PC-3 (cell line): ENCODE results near the gene BCAT1. TPM values are rescaled to one million over a fixed set of nuclear protein-coding genes. Genes with fewer than 3 reads are reported as not detected.

Experiments used
- ATAC-seq: fragments of 200-7000 bp; cut with Tn5 transposase; 2 replicates; pipeline ENCODE4 v1.9.1; 2020; ENCODE audit warnings: mild to moderate bottlenecking, moderate library complexity
- BruUV-seq: library from RNA; stranded (reverse); fragments of 400-500 nt; replicated peaks from 2 replicates; lab custom pipeline; 2021; lab: Mats Ljungman, UMichigan
- CTCF ChIA-PET: fragments of 300-600 bp; sonication (Branson Sonifier 250); formaldehyde crosslinking; loops from one replicate; lab custom pipeline; 2022; ENCODE audit warnings: antibody characterized with exemption; lab: Charles Lee
- POLR2A ChIA-PET: fragments of 300-600 bp; sonication (Branson Sonifier 250); formaldehyde crosslinking; loops from one replicate; lab custom pipeline; 2022; ENCODE audit warnings: antibody characterized with exemption; ENCODE audit not compliant: unreplicated experiment; lab: Charles Lee
- DNase-seq: peaks from one replicate; pipeline ENCODE4 v3.0.0-alpha.2; 2015
- H2AFZ ChIP-seq: fragments of 300-600 bp; sonication (generic); 2 replicates; pipeline ENCODE4 v1.6.0; 2016; ENCODE audit warnings: antibody characterized with exemption, low read length
- H3F3A ChIP-seq: fragments of 300-600 bp; sonication (generic); one replicate; pipeline ENCODE4 v1.6.0; 2017; ENCODE audit warnings: antibody characterized with exemption, low read length, control low read depth, mild to moderate bottlenecking; ENCODE audit not compliant: unreplicated experiment
- H3K27ac ChIP-seq: fragments of 300-600 bp; sonication (generic); 2 replicates; pipeline ENCODE4 v1.5.1; 2016; ENCODE audit warnings: mild to moderate bottlenecking, low read length
- H3K27me3 ChIP-seq: fragments of 300-600 bp; sonication (generic); 2 replicates; pipeline ENCODE4 v1.6.1; 2016; ENCODE audit warnings: low read length, mixed read lengths
- H3K36me3 ChIP-seq: fragments of 300-600 bp; sonication (generic); 2 replicates; pipeline ENCODE4 v1.6.1; 2016; ENCODE audit warnings: low read depth, mixed run types, low read length, mixed read lengths
- H3K4me1 ChIP-seq: fragments of 300-600 bp; sonication (generic); 2 replicates; pipeline ENCODE4 v1.5.1; 2016; ENCODE audit warnings: low read length; ENCODE audit not compliant: insufficient read depth
- H3K4me2 ChIP-seq: fragments of 300-600 bp; sonication (generic); 2 replicates; pipeline ENCODE4 v1.6.0; 2016; ENCODE audit warnings: low read length
- H3K4me3 ChIP-seq: fragments of 300-600 bp; sonication (generic); 2 replicates; pipeline ENCODE4 v1.5.1; 2016; ENCODE audit warnings: mild to moderate bottlenecking, low read length, mixed read lengths
- H3K79me2 ChIP-seq: fragments of 300-600 bp; sonication (generic); 2 replicates; pipeline ENCODE4 v1.6.1; 2017; ENCODE audit warnings: low read length, mixed read lengths
- H3K9ac ChIP-seq: fragments of 300-600 bp; sonication (generic); 2 replicates; pipeline ENCODE4 v1.6.0; 2016; ENCODE audit warnings: mild to moderate bottlenecking, low read length
- H3K9me2 ChIP-seq: fragments of 300-600 bp; sonication (generic); replicated peaks from 2 replicates; pipeline ENCODE4 v1.6.1; 2016; ENCODE audit warnings: mixed run types, low read length, mixed read lengths
- H3K9me3 ChIP-seq: fragments of 300-600 bp; sonication (generic); 2 replicates; pipeline ENCODE4 v1.6.1; 2016; ENCODE audit warnings: low read length, mixed read lengths
- H4K20me1 ChIP-seq: fragments of 300-600 bp; sonication (generic); 2 replicates; pipeline ENCODE4 v1.6.1; 2016; ENCODE audit warnings: low read length, mixed read lengths
- EZH2 ChIP-seq: fragments of 300-600 bp; sonication (generic); IDR thresholded peaks from one replicate; pipeline ENCODE4 v1.6.1; 2017; ENCODE audit warnings: antibody characterized with exemption, mild to moderate bottlenecking, low read length; ENCODE audit not compliant: unreplicated experiment
- EZH2phosphoT487 ChIP-seq: fragments of 300-600 bp; sonication (generic); IDR thresholded peaks from 2 replicates; pipeline ENCODE4 v1.6.1; 2018; ENCODE audit warnings: mild to moderate bottlenecking, antibody characterized with exemption, low read length, borderline replicate concordance
- intact Hi-C: fragments of 100-400 bp; cut with micrococcal nuclease; formaldehyde crosslinking; loops from 2 replicates; pipeline ENCODE4 v1.9.0; 2023
- total RNA-seq: library from RNA; depleted of rRNA; stranded (reverse); fragments of >200 nt; gene quantifications from 2 replicates; pipeline ENCODE4 v1.2.3, GENCODE V29; 2014
- TF ChIP-seq, protein P1 (sequence below): fragments of 300-600 bp; sonication (generic); conservative IDR thresholded peaks from 2 replicates; pipeline ENCODE4 v1.5.1; 2017; ENCODE audit warnings: antibody characterized with exemption, low read depth, mild to moderate bottlenecking, low read length

BCAT1 gene
- total RNA-seq, 1 experiment from 2014 or later, result not detected

DNA sequence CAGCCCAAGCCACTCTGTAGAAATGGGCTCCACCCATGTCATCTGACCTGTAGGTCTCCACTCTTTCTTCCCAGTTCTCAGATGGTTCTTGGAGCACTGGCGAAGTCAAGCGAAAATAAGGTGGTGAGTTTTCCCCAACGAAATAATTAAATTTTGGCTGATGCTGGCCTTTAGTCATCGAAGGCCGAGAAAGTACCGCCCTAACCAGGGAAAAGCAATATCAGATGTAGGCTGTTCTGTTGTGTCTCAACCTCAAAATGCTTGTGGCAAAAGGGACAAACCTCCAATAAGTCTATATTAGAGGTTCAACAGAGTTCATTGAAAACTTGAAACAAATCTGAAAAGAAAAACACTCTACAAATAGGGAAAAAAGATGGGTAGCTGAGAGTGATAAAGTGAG lies 48.6 kb upstream of the BCAT1 start:
- Histone ChIP-seq H3K79me2 (no peaks in the 10 kb centered on the region), H3K4me3 (no peak overlapping the region), H3K9me3 (no peaks in the 10 kb centered on the region), H3K4me1 (no peaks in the 10 kb centered on the region), H4K20me1 (no peaks in the 10 kb centered on the region), H3K4me2 (no peak overlapping the region), H3K36me3 (no peaks in the 10 kb centered on the region), H3K27me3 (peaks cover 20% of the 10 kb centered on the region), H2AFZ (no peak overlapping the region), H3K27ac (no peak overlapping the region), H3K9me2 (no peaks in the 10 kb centered on the region), H3F3A (no peaks in the 10 kb centered on the region), H3K9ac (no peak overlapping the region)
- ATAC-seq, result no peak
- BruUV-seq, result no TSS peak
- intact Hi-C loops, result no loop called here
- ChIA-PET CTCF (no interaction called here), POLR2A (no interaction called here)
- TF ChIP-seq EZH2, result no peak
- TF ChIP-seq, protein P1, sequence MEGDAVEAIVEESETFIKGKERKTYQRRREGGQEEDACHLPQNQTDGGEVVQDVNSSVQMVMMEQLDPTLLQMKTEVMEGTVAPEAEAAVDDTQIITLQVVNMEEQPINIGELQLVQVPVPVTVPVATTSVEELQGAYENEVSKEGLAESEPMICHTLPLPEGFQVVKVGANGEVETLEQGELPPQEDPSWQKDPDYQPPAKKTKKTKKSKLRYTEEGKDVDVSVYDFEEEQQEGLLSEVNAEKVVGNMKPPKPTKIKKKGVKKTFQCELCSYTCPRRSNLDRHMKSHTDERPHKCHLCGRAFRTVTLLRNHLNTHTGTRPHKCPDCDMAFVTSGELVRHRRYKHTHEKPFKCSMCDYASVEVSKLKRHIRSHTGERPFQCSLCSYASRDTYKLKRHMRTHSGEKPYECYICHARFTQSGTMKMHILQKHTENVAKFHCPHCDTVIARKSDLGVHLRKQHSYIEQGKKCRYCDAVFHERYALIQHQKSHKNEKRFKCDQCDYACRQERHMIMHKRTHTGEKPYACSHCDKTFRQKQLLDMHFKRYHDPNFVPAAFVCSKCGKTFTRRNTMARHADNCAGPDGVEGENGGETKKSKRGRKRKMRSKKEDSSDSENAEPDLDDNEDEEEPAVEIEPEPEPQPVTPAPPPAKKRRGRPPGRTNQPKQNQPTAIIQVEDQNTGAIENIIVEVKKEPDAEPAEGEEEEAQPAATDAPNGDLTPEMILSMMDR, result no peak
- no peak for TF ChIP-seq EZH2phosphoT487
- no peak for DNase-seq

DNA sequence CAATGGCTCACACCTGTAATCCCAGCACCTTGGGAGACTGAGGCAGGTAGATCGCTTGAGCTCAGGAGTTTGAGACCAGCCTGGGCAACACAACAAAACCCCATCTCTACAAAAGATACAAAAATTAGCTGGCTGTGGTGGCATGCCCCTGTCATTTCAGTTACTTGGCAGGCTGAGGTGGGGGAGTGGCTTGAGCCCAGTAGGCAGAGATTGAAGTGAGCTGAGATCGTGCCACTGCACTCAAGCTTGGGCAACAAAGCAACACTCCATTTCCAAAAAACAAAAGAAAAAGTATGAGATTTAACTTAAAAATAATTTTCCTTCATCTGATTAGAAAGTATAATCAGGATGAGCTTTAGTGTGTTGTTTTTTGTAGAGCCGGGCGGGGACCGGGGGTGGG lies 47.9 kb upstream of the BCAT1 start:
- H3K27me3 ChIP-seq, result peaks cover 20% of the 10 kb centered on the region
- H3K4me1 ChIP-seq, result no peaks in the 10 kb centered on the region
- no peak overlapping the region for H3K4me3 ChIP-seq
- POLR2A ChIA-PET, result no interaction called here
- no peaks in the 10 kb centered on the region for H3F3A ChIP-seq
- intact Hi-C loops, result no loop called here
- no peak overlapping the region for H3K27ac ChIP-seq
- no peak for TF ChIP-seq EZH2
- TF ChIP-seq EZH2phosphoT487, result no peak
- TF ChIP-seq, protein P1, result no peak
- CTCF ChIA-PET, result no interaction called here
- no peaks in the 10 kb centered on the region for H3K9me2 ChIP-seq
- no peak overlapping the region for H3K4me2 ChIP-seq
- no peak overlapping the region for H2AFZ ChIP-seq
- DNase-seq (no peak), ATAC-seq (no peak)
- no TSS peak for BruUV-seq
- no peaks in the 10 kb centered on the region for H3K79me2 ChIP-seq
- no peaks in the 10 kb centered on the region for H4K20me1 ChIP-seq
- H3K9me3 ChIP-seq, result no peaks in the 10 kb centered on the region
- no peak overlapping the region for H3K9ac ChIP-seq
- H3K36me3 ChIP-seq, result no peaks in the 10 kb centered on the region

- CTCF ChIA-PET, result no interaction called here
These were observed 47.3 kb upstream of the BCAT1 start for GRCh38 chr12:24996102-24996797.

More at GRCh38 chr12:24996102-24996797, 47.3 kb upstream of the BCAT1 start:
- H3K9me2 ChIP-seq, result no peaks in the 10 kb centered on the region
- no peak for TF ChIP-seq EZH2phosphoT487
- TF ChIP-seq EZH2, result no peak
- TF ChIP-seq, protein P1, result no peak
- H3K36me3 ChIP-seq, result no peaks in the 10 kb centered on the region
- no TSS peak for BruUV-seq
- H3K4me3 ChIP-seq, result no peak overlapping the region
- ATAC-seq, result no peak
- no peak overlapping the region for H3K27ac ChIP-seq
- H3K9ac ChIP-seq, result no peak overlapping the region
- H3K4me1 ChIP-seq, result no peaks in the 10 kb centered on the region
- no peaks in the 10 kb centered on the region for H3K79me2 ChIP-seq
- POLR2A ChIA-PET, result no interaction called here
- no peaks in the 10 kb centered on the region for H3F3A ChIP-seq
- intact Hi-C loops, result no loop called here
- H3K4me2 ChIP-seq, result no peak overlapping the region
- no peak for DNase-seq
- H3K27me3 ChIP-seq, result peaks cover 20% of the 10 kb centered on the region
- H4K20me1 ChIP-seq, result no peaks in the 10 kb centered on the region
- no peak overlapping the region for H2AFZ ChIP-seq
- H3K9me3 ChIP-seq, result no peaks in the 10 kb centered on the region
